ENCODE results near the gene SPTB. TPM values are rescaled to one million over a fixed set of nuclear protein-coding genes. Genes with fewer than 3 reads are reported as not detected.

SPTB gene
- total RNA-seq, 1 donor from 2014 or later: not detected

DNA sequence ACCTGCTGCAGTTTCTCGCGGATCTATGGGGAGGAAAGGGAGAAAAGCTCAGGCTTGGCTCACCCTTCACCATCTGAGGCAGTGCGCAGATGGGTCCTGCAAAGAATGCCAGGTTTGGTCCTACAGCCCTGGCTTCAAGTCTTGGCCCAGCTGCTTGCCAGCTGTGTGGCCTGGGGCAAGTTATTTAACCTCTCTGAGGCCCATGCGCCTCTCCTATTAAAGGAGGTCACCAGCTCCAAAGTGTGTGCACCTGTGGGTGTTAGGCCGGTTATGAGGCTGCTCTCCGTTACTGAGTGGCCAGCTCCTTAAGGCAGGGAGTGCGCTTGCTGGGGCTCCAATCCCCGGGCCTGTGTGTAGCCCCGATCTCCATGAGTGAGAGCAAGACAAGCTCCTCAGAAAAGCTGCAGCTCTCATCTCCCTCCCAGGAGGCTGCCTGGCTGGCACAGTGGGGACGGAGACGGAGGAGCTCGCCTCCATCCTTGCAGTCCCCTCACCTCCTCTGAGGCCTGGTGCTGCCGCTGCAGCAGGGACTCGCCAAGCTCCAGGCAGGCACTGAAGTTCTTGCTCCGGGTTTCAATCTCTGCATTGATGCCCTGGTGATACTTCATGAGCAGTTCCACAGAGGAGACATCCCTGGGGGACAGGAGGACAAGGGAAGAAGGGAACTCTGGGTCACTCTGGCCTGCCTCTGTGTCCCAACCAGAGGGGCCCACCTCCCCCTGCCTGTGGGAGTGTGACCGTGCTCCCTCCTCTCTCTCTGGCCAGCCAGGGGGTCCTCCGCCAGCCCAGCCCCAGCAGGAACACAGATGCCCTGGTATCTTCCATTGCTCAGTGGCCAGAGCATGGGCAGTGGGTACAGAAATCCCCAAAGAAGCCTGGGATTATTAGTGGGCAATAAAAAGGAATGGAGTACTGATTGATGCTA, 110.3 kb downstream of the SPTB start:
- intact Hi-C loops (cut with micrococcal nuclease): no loop called here

DNA sequence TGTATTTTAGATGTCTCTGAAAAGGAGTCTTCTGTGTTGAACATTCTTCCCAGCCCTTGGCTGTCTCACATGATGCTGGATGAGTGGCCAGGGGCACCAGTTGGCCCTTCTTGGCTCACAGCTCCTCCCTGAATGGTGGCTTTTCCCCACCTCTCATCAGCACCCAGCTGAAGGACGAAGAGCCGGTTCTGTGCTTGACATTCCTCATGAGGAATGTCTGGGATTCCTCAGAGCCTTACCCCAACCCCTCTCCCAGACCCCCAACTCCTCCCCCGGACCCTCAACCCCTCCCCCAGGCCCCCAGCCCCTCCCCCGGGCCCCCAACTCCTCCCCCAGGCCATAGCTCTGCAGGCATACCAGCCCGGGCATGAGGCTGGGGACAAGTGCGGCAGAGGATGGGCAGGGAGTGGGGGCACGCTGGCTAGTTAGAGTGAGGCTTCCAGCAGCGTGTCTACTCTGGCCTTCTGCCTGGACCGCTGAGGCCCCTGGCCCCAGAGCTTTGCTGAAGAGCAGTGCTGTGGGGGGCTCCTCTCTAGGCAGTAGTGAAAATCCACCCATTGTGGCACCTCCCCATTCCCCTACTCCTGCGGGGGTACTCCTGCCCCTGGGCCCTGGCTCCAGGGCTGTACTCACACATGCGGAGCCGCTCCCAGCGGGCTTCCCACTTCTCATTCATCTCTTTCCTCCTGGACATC, 111.2 kb downstream of the SPTB start:
- intact Hi-C loops (cut with micrococcal nuclease): no loop called here

DNA sequence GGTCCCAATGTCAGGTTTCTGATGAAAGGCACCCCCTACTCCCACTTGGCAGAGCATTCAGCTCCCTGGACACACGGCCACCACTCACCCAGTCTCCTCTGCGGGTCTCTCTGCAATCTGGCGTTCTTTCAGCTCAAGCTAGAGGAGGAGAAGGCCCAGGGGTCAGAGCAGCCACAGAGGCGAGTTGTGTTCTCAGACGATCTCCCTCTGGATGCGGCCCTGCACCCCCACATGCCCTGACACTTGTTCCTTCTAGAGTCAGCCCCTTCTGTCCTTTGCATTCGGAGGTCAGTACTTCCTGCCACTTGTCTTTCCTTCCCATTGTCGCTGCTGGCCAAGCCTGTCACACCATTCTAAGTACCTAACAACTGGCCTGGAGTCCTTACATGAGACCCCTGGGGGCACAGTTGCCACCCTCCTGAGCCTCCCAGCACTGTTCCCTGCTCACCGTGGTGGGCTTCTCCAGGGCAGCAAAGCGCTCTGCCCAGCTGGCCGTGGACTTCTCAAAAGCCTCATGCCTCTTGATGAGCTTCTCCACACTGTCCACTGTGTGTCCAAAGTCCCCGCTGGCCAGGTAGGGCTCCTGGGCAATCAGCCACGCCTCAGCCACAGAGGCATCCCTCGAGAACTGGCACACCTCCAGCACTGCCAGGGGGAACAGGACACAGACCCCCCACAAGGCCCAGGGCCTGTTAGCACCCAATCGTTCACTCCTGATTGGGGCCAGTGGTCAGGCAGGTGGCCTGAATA, 112.3 kb downstream of the SPTB start:
- intact Hi-C loops (cut with micrococcal nuclease): no loop called here

DNA sequence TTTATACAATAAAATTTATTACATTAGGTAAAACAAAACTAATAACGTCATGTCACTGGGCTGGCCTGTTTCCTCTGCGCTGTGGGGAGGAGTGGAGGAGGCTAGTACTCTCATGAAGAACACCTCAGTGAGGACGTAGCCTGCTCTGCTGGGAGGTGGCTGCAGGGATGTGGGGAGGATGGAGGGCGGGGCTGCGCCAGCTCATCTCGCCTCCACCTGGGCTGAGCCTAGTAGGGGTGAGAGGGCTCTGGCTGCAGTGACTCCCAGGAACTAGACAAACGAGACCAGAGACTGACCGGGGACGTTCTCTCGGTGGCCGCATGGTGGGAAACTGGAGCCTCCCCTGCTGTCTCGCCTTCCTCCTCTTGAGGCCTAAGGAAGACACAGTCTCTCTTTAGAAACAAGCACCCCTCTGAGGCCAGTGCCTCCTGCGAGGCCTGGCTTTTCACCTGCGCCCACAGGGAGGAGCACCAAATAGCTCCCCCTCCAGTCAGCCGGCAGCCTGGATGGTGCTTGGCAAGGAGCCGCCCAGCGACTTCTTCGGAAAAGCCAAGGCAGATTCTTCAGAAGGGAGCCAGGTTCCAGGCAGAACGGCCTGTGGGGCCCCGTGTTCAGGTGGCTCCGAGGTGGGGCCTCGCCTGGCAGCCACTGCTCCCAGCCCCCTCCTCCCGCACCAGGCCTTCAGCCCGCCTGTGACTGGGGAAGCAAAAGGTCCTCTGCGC, 113.1 kb downstream of the SPTB start:
- intact Hi-C loops (cut with micrococcal nuclease): no loop called here

DNA sequence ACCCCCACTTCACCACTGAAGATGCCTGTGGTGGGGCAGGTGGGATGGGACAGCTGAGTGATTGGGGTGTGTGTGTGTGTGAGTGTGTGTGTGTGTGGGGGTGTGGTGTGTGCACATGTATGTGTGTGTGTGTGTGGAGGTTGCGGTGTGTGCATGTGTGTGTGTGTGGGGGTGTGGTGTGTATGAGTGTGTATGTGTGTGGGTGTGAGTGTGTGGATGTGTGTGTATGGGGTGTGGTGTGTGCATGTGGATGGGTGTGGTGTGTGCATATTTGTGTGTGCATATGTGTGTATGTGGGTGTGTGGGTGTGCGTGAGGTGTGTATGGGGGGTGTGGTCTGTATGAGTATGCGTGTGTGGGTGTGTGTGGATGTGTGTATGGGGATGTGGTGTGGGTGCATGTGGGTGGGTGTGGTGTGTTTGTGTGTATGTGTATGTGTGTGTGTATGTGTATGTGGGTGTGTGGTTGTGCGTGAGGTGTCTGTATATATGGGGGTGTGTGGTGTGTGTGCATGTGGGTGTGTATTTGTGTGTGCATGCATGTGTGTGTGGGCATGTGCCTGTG, 113.9 kb downstream of the SPTB start:
- intact Hi-C loops (cut with micrococcal nuclease): loop anchor here (2.0 kb wide), 1 partner anchor 421 kb away; no protein-coding TSS in a partner anchor

DNA sequence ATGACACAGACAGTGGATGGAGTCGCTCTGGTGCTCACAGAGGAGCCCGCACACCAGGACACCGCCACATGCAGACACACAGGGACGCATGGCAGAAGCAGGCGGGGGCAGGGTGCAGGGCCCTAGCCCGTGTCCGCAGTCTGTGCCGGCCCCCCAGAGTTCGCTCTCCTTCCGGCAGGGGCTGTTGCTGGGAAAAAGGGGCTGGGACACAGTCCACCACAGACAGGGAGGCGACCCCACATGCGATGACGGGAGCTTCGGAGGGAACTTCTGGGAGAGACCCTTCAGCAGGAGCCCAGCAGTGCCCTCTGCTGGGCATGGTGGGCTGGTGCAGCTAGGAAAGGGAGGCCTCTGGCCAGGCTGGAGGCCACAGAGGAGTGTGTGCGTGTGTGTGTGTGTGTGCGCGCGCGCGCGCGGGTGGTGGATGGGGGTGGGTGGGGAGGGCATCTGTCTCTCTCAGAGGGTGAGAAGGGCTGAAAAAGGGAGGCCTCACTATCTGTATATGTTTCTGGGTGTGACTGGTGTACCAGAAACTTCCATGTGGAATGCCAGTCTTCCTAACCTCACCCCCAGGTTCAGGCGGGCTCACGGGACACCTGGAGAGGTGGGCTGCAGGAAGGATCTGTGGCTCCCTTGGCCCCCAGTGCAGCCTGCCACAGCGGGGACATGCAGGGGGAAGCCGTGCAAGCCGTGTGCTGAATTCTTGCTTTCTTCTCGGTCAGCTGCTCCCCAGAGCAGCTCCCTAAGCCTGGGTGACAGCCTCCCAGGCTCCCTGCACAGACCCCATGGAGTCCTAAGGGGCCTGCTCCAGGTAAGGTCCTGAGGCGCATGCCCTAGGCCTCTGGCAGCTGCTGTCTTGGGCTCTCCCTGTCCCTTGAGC, 114.8 kb downstream of the SPTB start:
- intact Hi-C loops (cut with micrococcal nuclease): loop anchor here (1.0 to 5.0 kb wide), 7 partner anchors 43 to 420 kb away; partner anchors contain the start of gene HSPA2

DNA sequence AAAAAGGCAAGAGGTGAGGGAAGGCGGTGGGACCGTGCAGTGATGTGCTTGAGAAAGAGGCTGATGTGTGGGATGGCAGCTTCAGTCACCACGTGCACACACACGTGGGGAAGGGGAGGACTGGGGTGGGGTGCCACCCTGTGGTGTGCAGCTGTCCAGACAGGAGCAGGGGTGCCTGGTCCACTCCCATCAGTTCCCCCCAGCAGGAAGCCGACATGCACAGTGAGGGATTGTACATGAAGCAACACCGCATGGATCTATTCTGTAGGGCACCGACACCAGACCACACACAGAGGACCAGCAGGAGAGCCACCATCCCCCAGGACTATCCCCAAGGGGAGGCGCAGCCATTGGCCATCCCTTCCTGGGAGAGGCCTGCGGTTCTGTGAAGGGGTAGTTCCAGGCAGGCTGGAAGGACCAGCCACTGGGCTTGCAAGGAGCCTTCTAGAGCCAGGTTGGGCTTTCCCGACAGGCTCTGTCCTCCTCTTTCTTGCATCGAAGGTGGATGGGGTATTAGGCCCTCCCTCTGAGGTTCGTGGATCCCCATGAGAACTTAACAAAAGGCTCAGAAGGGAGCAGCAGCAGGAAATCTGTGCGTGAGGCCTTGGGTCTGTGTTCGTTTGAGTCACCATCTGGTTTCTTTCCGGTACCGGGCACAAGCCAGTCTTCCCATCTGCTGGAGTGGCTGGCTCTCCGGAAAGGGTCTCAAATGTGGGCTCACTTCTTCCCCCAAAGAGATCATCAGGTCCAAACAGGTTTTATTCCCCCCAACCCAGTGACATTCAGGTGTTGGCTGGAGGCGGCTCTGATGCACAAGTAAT, 115.7 kb downstream of the SPTB start:
- intact Hi-C loops (cut with micrococcal nuclease): loop anchor here (1.0 to 5.0 kb wide), 7 partner anchors 42 to 419 kb away; partner anchors contain the start of gene HSPA2

DNA sequence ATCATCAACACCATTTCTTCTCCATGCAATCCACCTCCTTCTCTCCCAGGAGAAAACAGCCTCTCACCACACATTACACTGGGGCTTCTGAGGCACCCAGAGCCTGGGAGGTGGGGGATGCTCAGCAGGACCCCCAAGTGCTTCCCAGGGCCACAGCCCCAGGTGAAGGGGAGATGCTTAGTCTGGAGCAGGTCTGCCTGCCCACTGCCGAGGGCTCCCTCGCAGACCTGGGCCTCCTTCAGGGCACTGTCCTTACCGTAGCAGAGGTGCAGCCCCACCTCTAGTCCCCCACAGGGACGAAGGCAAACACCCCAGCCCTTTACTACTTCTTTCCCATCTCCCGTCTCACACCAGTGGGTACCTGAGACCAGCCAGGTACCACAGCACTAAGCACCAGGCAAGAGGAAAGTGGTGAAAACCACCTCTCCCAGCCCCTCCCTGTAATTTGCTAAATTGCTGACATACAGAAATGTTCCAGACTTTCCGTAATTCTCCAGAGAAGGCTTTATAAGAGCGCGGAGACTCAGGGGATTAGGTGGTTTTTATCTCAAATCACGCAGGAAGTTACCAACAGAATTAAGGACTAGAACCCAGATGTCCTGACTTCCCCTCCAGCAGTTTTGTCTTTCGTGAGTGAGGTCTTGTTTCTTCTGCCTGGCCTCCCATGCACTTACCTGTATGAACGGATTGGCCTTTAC, 116.5 kb downstream of the SPTB start:
- intact Hi-C loops (cut with micrococcal nuclease): loop anchor here (5.0 kb wide), 3 partner anchors 41 to 129 kb away; no protein-coding TSS in a partner anchor

DNA sequence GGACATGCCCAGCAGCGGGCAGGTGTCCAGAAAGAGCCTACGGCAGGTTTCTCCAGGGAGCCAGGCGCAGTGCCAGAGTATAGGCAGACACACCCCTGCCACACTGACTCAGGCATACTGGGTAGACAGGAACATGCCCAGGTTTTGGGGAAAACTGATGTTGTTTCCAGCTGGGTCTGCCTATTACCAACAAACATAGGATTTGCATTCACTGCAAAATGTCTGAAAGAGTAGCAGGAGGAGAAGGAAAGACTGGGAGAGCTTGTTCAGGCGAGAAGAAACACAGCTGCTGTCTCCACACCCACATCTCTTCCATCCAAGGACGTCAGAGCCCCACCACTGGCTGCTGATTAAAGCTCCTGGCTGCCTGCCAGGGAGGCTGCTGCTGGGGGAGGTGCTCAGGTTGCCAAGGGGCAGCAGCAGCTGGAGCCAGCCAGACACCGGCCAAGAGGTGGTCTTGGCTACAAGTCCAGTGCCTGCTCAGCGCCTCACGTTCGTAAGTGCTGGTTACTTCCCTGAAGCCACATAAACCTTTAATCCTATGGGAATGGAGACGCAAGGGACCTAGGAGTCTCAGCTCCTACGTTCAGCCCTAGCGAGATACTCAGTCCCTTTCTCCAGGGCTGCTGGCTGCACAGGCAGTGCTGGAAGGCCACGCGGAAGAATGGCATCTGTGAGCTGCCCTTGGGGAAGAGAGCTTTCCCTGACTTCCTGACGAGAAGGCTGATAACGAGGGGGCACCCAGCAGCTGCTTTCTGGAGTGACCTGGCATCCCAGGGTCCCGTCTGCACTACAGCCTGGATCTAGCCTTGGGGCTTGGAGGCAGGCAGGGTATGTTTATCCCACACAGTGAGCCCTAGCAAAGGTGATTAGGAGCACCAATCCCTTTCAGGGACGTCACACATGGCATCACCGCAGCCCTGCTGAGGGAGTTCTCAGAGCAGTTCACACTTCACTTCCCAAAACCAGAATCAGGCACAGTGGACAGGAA, 117.4 kb downstream of the SPTB start:
- intact Hi-C loops (cut with micrococcal nuclease): loop anchor here (5.0 kb wide), 3 partner anchors 40 to 130 kb away; no protein-coding TSS in a partner anchor

DNA sequence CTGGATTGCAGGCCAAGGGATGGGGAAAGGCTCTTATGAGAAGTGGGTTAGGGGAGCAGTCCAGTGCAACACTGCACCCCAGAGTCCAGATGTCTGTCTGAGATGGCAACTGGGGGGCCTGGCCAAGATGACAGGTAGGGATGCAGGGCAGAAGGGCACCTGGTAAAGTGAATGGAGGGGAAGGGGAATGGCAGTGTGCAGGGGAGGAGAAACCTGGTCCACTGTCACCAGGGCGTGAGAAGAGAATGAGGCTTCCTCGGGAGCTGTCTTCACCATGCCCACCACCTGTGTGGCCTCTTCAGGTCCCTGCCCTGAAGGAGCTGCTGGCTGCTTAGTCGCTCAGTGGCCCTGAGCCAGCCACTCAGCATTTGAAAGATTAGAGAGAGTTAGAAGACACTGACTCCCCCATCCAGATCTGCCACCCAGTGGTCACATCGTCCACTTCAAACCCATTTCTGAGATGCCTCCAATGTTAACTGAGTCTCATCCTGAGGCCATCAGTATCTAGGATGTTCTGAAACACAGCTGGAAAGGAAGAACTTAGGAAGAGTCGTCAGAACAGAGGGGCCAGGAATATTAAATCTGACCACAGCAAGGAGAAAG, 118.2 kb downstream of the SPTB start:
- intact Hi-C loops (cut with micrococcal nuclease): loop anchor here (5.0 kb wide), 3 partner anchors 39 to 131 kb away; no protein-coding TSS in a partner anchor

DNA sequence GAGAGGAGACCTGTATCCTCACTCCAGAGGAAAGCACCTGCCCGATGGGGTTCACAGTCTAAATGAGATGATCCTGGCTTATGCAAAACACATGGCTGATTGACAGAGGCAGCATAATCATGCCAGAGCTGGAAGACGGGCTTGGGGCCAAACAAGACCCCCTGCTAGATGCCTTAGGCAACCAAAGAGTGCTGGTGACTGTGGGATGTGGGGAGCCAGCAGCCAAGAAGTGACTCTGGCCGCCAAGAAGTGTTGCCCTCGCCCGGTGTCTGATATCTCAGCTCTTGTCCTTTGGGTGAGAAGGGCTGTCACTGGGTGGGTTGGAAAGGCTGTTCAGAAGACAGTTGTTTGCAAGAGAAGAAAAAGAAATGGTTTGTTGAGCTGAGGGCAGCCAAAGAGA, 118.8 kb downstream of the SPTB start:
- intact Hi-C loops (cut with micrococcal nuclease): loop anchor here (1.0 to 5.0 kb wide), 5 partner anchors 39 to 222 kb away; no protein-coding TSS in a partner anchor

DNA sequence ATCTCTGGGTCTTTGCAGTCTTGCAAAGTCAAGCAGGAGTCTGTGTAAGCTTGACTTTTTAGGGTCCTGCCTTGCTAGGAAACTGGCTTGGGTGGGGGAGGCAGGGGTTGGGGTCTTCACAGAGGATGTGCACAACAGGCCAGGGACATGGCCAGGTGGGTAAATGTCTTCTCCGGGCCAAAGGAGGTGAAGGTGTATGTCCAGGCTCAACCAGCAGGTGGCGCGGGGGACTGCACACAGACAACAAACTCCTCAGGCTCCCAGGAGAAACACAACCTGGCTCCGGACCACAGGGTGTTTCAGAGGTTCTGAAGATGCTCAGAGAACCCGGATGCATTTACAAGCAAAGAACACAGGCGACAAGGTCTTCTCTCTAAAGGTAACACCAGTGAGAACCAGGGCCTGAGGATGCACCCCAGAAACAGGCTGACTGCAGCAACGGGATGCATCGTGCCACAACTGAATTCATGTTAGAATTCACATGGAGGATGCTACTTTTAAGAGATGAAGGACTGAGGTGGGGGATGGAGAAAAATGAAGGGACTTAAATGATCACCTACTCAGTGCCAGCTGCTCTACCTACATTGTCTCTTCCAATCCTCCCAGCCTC, 119.5 kb downstream of the SPTB start:
- intact Hi-C loops (cut with micrococcal nuclease): loop anchor here (1.0 to 5.0 kb wide), 5 partner anchors 38 to 223 kb away; no protein-coding TSS in a partner anchor

DNA sequence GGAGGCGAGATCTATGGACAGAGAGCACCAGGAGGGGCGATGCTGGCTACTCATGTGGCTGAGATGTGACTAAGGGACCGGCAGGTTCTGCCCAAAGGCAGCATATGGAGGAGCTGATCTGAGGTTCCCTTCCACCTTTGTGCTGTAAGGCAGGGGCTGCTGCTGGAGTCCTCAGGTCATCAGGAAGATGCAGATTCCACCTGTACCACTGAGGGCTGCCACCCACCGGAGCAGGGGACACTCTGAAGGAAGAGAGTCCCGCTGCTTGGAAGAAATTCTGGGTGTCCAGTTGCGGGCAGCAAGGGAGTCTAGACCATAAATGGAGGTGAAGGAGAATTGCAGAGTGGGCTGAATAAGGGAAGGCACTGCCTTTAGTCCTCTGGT, 120.2 kb downstream of the SPTB start:
- intact Hi-C loops (cut with micrococcal nuclease): no loop called here

DNA sequence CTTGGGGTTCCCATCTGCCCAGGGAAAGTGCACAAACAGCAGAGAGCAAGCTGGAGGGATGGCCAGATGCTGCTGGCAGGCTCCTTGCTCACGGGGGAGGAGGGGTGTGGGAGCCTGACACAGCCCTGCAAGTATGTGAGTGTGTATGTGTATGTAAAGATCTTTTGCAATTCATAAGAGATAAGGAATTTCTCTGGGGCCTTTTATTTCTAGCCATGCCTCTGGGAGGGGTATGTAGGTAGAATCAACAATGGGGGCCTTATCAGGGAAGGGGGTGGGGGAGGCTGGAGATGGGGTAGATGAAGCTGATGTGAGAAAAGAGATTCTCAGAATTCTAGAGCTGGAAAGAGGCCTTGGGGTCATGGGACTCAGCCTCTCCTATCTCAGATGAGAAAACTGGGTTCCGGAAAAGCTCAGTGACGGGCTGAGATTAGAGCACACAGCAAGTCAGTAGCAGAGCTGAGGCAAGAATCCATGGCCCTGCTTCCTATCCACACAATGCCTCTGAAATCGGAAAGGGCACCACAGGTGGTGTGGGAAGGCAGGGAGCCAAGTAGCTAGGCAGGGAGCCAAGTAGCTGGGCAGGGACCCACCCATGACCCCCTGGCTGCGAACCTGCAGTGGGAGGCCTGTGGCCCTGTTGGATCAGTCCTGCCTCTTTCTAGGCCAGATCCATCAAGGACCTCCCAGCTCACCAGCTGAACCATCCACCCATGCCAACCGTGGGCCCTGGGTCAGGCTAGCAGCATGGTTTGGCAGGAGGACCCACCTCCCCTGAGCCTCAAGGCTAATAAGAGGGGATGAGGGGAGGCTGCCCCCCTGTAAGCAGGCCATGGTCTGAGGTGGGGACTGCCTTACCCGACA, 120.8 kb downstream of the SPTB start:
- intact Hi-C loops (cut with micrococcal nuclease): no loop called here

All from T-helper 1 cell treated with Interleukin-12 subunit alpha and Interleukin-12 subunit beta and Interleukin-4 antibody, amounts not matched to agents 30 ng/mL and 1 ng/mL, for 36 hours (primary cell).